AG04450 (cell line): ENCODE data around the gene FRK. TPM values are rescaled to one million over a fixed set of nuclear protein-coding genes. Genes with fewer than 3 reads are reported as not detected.

ENCODE experiments used
- CTCF ChIA-PET: fragments of 300-600, 350-600 bp; formaldehyde crosslinking; extraction: SDS; loops from one replicate; lab custom pipeline; 2022; ENCODE audit warnings: antibody characterized with exemption, inconsistent platforms; lab: Charles Lee
- POLR2A ChIA-PET: fragments of 350-600 bp; formaldehyde crosslinking; extraction: SDS; loops from one replicate; lab custom pipeline; 2021; ENCODE audit warnings: antibody characterized with exemption, inconsistent platforms; lab: Yijun Ruan, JAX
- DNase-seq: peaks from one replicate; pipeline ENCODE4 v3.0.0-alpha.2; 2011; ENCODE audit warnings: low read depth, low spot score
- H3K27ac ChIP-seq: one replicate; pipeline ENCODE4 v1.5.1; 2012; ENCODE audit warnings: low read depth, low read length, control low read depth
- H3K27me3 ChIP-seq: one replicate; pipeline ENCODE4 v1.6.0; 2012; ENCODE audit warnings: low read length; ENCODE audit not compliant: control insufficient read depth, insufficient read depth
- H3K4me3 ChIP-seq: 2 replicates; pipeline ENCODE4 v1.5.1; 2011; ENCODE audit warnings: mild to moderate bottlenecking, low read depth, low read length, control low read depth
- H3K9me3 ChIP-seq: 2 replicates; pipeline ENCODE4 v1.5.1; 2012; ENCODE audit warnings: low read length; ENCODE audit not compliant: control insufficient read depth, insufficient read depth
- CTCF ChIP-seq: IDR thresholded peaks from 2 replicates; pipeline ENCODE4 v1.5.1; 2011; ENCODE audit warnings: low read depth, low read length, control low read depth, inconsistent platforms
- polyA plus RNA-seq: library from polyadenylated mRNA; depleted of rRNA; stranded (reverse); fragments of >200 nt; gene quantifications from 2 replicates; pipeline ENCODE4 v1.2.3, GENCODE V29; 2011

Gene FRK
- polyA plus RNA-seq, 1 experiment, result 0.43 TPM

DNA sequence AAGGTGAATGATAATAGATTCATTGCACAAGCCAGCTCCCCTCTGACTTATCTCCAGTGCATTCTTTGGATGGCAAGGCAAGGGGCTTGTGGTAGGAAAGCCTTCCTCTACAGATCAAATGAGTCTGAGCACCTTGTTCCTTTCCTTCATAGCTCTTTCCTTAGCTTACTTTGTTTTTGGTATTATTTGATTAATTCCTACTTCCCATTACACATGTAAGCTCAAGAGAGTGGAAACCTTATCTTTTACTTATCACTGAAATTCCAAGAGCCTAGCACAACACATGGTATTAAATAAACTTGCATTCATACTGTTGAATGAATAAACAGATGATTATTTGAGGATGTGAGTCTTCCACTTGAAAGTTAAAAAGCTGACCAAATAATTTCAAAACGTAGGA, 41.7 kb downstream of the FRK start:
- H3K27me3 ChIP-seq, result no peaks in the 10 kb centered on the region
- DNase-seq, result no peak
- ChIA-PET POLR2A (no interaction called here), CTCF (interaction anchor here (0.8 to 2.7 kb wide), 5 partner anchors 8 to 93 kb away, joined by 3 to 14 read pairs (median 4); partner anchors contain the start of gene FRK)
- no peak overlapping the region for H3K4me3 ChIP-seq
- H3K27ac ChIP-seq, result no peak overlapping the region
- H3K9me3 ChIP-seq, result no peaks in the 10 kb centered on the region
- no peak for TF ChIP-seq CTCF

DNA sequence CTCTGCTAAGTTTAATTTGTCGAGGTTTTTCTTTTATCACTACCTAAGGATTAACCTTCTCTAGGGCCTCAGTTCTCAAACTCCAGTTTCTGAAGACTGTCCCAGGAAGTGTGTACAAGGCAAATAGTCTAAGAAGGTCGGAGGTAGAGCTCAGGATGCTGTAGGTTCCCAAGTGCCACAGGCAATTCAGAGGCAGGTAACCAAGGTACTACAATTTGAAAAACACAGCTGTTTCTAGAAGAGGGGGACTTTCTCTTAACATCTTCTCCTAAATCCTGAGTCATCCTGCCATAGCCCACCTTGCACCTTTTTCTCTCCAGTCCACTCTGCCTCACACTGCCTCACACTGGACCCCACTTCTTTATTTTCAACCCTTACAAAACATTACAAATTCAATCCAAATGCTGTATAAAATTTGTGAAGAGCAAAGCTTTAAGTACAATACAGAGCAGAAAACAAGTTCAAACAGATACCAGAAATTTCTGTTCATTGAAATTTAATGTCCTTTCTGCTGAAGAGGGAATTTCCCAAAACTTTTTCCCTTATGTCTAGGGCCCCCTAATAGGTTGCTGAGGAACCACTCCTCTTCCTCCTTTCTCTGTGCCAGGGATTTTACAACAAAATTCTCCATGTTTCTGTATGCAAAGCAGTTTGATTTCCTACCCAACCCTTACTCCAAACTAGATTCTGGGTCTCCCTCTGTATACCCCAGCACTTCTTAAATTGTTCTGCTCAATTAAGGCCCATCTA, 43.0 kb downstream of the FRK start:
- TF ChIP-seq CTCF, result no peak
- CTCF ChIA-PET, result interaction anchor here (1.0 to 2.7 kb wide), 4 partner anchors 43 to 199 kb away, joined by 3 to 14 read pairs (median 3); partner anchors contain the start of genes FRK and NT5DC1
- POLR2A ChIA-PET, result no interaction called here

GRCh38 chr6:116016846-116017545, 43.7 kb downstream of the FRK start:
- peak; percentile 46 for DNase-seq
- Histone ChIP-seq H3K9me3 (no peaks in the 10 kb centered on the region), H3K4me3 (no peak overlapping the region), H3K27me3 (no peaks in the 10 kb centered on the region), H3K27ac (no peak overlapping the region)
- CTCF ChIA-PET, result interaction anchor here (1.0 to 2.7 kb wide), 3 partner anchors 44 to 200 kb away, joined by 3 to 14 read pairs (median 3); partner anchors contain the start of genes FRK and NT5DC1
- POLR2A ChIA-PET, result no interaction called here
- TF ChIP-seq CTCF, result no peak

More for the DNA sequence above, 43.0 kb downstream of the FRK start:
- H3K27ac ChIP-seq, result no peak overlapping the region
- no peaks in the 10 kb centered on the region for H3K9me3 ChIP-seq
- H3K4me3 ChIP-seq, result no peak overlapping the region
- H3K27me3 ChIP-seq, result no peaks in the 10 kb centered on the region
- no peak for DNase-seq

- no peak for DNase-seq
- ChIA-PET POLR2A (no interaction called here), CTCF (no interaction called here)
- Histone ChIP-seq H3K27me3 (no peaks in the 10 kb centered on the region), H3K9me3 (no peaks in the 10 kb centered on the region), H3K4me3 (no peak overlapping the region), H3K27ac (no peak overlapping the region)
- no peak for TF ChIP-seq CTCF
These were observed 44.7 kb downstream of the FRK start for GRCh38 chr6:116015983-116016382.

DNA sequence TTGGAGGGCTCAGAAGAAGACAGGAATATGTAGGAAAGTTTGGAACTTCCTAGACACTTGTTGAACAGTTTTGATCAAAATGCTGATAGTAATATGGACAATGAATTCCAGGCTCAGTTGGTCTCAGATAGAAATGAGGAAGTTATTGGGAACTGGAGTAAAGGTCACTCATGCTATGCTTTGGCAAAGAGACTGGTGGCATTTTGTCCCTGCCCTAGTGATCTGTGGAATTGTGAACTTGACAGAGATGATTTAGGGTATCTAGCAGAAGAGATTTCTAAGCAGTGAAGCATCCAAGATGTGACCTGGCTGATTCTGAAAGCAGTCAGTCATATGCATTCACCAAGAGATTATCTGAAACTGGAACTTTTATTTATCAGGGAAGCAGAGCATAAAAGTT, 45.1 kb downstream of the FRK start:
- no peak for TF ChIP-seq CTCF
- Histone ChIP-seq H3K4me3 (no peak overlapping the region), H3K27me3 (no peaks in the 10 kb centered on the region), H3K27ac (no peak overlapping the region), H3K9me3 (no peaks in the 10 kb centered on the region)
- ChIA-PET POLR2A (no interaction called here), CTCF (no interaction called here)
- no peak for DNase-seq
